ENCODE data around the gene TEX51. TPM values are rescaled to one million over a fixed set of nuclear protein-coding genes. Genes with fewer than 3 reads are reported as not detected.

TEX51 gene
- polyA plus RNA-seq, 5 donors: not detected

DNA sequence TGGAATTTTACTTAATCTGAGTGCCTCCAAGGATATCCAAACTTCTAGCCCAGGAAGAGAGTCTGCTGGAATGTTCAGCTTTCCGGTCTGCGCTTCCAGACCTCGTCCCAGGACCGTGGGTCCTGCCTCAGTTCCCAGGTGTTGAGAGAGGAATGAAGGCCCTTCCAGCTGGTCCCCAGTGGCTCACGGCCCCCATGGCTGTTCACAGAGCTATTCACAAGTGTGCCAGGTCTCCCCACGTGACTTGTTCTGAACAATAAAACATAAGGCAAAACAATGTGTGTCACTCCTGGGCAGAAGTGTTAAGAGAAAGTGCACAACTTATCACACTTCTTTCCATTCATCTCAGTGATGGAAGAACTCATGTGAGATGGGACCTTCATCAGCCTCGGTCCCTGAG lies 20.1 kb upstream of the TEX51 start:
- DNase-seq: no peak

DNA sequence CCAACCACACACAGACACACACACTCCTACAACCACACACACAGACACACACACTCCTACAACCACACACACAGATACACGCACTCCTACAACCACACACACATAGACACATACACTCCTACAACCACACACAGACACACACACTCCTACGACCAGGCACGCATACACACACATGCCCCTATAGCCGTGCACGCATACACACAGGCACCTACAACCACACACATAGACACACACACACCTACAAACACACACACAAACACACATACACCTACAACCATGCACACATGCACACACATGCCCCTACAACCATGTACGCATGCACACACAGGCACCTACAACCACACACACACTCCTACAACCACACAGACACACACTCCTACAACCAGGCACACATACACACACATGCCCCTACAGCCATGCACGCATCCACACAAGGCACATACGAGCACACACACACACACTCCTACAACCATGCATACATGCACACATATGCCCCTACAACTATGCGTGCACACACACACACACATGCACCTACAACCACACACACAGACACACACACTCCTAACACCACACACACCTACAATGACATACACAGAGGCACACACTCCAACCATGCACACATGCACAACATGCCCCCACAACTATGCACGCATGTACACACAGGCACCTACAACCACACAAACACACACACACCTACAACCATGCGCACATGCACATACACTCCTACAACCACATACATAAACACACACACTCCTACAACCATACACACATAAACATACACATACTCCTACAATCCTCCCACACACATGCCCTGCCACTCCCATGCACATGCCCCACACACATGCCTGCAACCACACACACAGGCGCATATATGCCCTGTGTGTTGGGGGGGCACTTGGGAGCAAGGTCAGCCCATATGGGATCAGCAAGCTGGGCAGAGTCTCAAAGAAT lies 19.1 kb upstream of the TEX51 start:
- DNase-seq: no peak

DNA sequence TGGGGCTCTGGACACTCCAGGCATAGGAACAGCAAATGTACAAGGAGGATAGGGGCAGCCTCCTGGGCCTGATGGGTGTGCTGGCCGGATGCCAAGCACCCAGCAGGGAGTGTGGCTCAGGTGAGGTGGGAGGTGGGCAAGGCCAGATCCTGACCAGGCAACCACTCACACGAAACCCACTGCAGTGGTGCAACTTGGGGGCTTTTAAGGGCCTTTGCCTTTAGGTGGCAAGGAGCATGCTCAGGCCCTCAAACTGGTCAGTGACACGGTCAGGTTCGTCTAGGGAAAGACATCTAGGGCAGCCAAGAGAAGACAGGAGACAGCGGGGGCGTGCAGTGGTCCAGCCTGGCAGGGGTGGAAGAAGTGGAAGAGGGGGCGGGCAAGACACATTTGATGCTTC lies 18.4 kb upstream of the TEX51 start:
- no peak for DNase-seq

DNA sequence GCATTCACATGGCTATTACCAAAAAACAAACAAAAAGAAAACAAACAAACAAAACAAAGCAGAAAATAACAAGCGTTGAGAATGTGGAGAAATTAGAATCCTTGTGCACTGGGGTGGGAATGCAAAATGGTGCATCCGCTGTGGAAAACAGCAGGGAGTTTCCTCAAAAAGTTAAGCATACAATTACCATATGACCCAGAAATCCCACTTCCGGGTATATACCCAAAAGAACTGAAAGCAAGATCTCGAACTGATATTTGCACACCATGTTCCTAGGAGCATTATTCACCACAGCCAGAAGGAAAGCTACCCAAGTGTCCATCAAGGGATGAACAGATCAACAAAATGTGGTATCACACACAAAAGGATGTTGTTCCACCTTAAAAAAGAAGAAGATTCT lies 17.9 kb upstream of the TEX51 start:
- DNase-seq: no peak

DNA sequence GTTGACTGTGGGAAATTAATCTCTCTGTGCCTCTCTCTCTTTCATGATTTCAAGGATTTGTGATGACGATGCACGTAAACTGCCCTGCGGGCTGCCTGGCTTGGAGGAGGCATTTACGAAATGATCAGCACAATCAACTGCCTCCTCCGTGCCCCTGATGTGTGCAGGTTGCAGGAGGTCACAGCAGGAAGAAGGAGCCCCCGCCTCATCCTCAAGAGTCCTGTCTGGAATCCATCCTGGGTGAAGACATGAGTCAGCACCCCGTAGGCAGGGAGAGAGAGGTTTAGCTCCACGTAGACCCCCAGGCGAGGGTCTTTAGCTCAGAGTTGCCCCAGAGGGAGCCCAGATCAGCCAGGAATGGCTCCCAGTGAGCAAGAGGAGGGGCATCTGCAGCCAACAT lies 17.1 kb upstream of the TEX51 start:
- no peak for DNase-seq

DNA sequence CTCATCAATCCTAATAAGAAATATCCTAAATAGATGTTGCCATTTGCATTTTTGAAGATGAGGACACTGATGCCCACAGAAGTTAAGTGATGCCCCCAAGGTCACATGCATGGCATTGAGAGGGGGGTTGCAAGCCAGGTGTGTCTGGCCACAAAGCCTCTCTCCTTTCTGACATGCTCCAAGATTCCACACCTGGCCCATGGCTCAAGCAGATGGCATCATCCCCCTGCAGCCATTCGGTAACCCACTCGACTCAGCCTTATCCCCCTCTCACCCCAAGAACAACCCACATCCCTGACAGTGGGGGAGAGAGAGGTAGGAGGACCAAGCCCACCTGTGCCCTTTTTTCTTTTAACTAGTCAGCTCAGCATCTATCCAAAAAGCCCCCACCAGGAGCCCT lies 16.5 kb upstream of the TEX51 start:
- no peak for DNase-seq

DNA sequence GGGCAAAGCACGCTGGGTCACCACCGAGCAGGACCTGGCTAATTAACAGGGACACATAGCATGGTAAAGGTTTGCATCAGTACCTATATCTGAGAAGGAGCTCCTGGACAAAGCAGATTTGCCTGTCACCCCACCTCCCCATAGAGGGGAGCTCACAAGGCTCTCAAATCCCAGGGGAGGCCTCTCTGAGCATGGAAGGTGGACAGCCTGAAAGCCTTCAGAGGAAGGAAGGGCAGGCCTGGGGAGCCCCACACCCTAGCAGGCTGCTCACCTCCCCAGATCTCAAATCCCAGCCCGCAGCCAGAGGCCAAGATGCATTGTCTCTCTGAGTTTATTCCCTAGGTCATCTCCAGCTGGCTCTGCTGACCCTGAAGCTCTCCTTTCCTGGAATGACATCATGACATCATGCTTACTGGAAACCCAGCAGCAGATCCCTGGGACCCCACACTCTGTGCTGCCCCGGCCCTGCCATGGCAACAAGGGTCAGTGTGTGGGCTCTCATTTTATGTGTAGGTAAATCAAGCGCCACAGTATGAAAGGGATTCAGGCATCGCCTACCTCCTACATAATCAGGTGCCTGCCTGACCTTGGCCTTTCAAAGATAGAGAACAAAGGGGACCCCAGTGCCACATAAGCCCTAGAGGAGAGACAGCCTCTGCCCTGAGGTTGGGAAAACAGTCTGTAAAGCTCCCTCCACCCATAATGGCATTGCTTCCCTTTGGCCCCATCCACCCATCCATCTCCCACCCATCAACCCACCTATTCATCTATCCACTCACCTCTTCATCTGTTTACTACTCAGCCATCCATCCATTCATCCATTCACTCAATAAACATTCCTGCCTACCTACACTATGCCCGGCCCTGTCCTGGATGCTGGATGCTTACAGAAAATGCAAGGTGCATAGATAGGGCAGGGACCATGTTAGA lies 15.7 kb upstream of the TEX51 start:
- DNase-seq: no peak

DNA sequence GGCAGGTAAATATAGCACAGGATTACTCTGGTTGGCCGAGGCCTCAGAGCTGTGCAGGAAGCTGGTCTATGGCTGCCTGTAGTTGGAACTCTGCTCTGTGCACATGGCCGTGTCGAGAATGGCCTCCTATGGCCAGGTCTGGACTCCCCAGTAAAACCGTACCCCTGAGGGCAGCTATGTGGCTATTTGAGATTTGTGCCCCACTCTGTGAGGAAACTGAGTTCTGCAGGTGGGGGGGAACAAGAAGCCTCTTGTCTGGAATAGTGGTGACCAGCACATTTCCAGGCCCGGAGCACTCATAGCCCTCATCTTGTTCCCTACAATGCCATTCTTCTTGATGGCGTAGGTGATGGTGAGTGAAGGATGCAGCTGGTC lies 15.0 kb upstream of the TEX51 start:
- no peak for DNase-seq

DNA sequence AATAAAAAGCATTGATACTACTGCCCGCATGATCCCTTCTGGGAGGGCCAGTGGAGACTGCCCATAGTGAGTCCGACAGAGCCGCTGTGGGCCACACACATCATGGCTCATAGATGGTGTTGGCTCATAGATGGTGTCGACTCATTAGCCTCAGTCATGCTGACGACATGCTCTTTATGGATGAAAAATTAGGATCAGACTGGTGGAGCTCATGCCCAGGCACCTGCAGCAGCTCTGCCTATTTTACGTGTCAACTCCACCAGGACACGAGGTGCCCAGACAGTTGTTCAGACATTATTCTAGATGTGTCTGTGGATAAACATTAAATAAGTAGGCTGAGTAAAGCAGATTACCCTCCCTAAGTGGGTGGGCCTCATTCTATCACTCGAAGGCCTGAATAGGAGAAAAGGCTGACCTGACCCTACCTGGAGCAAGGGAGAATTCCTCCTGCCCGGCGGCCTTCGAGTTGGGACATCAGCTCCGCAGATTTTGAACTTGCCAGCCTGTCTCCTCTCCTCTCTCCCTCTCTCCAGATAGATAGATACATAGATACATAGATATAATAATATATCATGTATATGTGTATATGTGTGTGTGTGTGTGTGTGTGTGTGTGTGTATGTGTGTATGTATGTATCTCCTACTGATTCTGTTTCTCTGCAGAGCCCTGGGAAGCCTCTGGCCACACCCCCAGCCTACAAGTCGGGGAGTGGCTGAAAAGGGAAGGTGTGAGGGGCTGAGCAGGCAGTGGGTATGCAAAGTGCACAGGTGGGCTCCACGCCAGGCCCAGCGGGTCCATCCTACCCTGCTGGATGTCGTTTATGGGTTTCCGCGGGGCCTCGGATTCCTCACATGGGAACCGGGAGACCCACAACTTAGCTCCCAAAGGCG lies 13.6 kb upstream of the TEX51 start:
- DNase-seq: no peak

DNA sequence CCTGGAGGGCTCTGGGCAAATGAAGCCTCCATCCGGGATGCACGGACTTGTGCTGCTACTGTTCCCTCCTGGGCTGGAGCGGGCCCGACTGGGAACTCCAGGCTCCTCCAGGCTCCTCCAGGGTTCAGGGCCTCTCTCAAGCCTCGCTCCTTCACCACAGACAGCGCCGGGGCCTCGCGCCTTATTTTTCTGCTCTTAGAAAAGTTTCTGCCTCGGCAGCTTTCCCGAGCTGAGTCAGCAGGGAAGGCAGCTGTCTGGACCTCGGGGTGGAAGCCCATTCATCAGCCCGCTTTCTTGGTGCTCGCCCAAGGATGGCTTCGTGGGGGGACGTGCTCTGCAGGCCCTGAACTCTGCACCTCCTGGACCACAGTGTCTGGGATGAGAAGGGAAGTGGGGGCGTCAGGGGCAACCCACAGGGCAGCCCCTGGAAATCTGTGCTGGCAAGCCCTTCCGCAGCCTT lies 12.9 kb upstream of the TEX51 start:
- DNase-seq: peak; percentile 66 to 73

DNA sequence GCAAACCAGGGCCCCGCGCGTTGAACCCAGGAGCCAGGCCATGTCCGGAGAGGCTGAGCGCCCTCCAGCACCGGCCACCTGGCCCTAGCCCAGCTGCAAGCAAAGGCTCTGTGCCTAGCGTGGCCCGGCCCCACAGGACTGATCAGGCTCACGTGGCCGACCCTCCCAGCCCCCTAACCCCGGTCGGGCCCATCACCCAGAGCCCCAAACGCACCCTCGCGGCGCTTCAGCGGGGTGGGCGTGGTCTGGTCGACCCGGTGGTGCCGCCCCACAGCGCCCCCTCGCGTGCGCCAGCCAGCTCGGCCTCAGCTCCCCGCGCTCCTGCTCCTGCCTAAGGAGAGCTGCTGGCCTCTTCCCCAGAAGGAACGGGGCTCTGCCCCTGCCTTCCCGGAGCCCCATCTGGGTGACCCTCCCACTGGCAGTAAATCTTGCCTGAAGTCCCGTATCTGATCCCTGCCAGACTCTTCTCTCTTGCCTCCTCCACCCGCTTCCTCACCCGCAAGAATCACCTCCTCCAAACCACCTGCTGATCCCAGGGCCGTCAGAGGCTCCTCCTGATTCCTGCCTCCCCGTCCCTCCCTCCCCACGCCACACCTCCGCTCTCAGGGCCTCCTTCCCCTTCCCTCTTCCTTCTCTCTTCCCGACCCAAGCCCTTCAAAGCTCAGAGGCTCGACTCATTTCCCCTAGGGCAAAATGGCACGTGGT lies 12.3 kb upstream of the TEX51 start:
- DNase-seq: peak; percentile 70 to 72

DNA sequence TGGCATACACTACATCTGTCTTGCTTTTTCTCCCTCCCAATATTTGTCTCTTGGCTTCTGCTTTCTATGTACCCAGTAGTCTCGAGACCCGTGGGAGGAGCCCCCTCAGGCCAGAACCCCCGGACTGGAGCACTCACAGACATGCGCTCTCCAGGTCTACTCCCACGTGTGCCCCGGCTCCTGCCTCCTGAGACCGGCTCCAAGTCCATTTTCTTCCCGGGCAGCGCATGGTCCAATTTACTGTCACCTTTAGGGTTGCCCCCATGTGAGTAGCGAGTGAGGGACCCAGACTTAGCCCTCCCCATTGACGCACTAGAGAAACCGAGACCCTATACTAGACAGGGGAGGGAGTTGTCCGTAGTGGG lies 11.8 kb upstream of the TEX51 start:
- DNase-seq: no peak

DNA sequence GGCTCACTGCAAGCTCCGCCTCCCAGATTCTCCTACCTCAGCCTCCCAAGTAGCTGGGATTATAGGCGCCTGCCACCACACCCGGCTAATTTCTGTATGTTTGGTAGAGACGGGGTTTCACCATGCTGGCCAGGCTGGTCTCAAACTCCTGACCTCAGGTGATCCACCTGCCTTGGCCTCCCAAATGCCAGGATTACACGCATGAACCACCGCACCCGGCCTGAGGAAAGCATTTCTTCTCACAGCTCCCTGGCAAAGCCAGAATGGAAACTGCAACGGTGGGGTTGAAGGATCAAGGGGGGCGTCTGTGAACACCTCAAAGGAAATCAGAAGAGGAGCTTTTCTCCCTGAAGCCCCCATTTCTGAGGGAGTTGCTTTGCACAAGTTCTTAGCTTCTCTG lies 11.2 kb upstream of the TEX51 start:
- no peak for DNase-seq

DNA sequence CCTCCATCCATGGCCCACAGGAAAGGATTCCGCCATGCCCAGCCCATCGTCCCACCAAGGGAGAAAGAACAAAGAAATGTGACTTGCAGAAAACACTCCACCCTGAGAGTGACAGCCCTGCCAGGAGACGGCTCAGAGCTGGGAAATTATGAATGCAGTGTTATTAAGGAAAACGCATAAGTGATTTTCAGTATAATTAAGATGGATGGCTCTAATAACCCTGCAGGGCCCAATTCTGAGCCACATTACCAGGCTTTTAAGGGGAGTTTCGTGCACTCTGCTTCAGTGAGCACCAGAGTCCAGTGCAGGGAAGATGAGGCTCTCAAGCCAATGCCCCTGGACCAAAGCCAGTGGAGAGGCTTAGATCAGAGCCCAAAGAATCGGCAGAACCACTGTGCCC lies 10.6 kb upstream of the TEX51 start:
- no peak for DNase-seq

DNA sequence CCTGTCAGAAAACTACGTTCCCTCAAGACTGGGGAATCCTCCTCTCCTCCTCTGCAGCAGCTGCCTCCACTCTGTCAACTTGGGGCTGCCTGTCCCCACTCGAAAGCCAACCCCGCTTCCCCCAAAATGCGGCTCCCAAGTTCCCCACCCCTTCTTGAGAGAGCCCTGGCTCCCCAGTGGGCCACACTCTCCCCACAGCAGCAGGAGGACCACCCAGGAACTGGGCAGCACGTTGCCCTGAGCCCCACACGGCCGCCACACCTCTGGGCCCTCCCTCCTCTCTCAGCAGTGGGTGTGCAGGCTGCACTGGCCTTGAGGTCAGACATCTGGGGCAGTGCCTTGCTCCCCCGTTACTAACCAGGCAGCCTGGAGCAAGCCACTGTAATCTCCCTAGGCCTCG lies 9.6 kb upstream of the TEX51 start:
- DNase-seq: no peak

DNA sequence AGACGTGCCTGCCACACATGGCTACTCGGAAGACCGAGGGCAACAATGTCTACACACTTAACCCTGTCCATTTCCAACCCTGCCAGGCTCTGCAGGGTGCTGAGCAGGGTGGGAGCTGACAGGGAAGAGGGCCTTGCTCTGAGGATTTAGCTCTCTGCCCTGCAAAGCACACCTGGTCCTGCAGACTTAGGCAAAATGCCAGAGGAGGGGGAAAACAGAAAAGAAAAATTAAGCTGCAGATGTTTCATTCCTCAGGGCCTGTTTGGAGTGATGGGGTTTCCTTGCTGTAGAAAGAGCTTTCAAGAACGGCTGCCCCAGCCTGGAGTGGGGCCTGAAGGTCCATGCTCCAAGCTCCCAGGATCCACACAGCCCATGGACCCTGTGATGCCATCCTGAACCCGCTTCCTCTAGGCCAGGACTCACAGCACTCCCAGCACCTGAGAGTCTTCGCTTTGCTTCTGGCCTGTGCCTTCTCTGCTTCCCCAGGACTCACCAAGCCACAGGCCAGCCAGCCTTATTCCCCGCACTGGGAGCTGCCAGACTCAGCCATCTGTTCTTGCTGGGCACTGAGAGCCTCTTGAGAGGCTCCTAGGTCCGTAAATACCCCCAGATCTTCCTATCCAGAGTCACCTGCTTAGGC lies 9.1 kb upstream of the TEX51 start:
- DNase-seq: no peak

DNA sequence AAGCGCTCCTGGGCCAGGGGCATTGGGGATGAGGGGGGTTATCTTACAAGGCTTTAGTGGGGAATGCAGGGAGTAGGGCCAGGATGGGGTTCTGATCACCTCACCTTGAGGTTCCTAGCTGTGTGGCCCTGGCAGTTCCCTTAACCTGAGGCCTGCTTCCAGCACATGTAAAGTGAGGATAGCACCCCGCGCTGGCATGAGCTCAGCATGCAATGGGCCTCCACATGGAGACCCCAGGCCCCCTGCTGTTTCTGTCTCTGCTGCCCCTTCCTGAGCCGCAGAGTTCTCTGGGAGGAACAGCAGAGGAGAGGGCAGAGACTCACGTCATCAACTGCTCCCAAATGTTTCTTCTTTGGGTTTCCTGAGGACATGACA lies 8.6 kb upstream of the TEX51 start:
- no peak for DNase-seq

DNA sequence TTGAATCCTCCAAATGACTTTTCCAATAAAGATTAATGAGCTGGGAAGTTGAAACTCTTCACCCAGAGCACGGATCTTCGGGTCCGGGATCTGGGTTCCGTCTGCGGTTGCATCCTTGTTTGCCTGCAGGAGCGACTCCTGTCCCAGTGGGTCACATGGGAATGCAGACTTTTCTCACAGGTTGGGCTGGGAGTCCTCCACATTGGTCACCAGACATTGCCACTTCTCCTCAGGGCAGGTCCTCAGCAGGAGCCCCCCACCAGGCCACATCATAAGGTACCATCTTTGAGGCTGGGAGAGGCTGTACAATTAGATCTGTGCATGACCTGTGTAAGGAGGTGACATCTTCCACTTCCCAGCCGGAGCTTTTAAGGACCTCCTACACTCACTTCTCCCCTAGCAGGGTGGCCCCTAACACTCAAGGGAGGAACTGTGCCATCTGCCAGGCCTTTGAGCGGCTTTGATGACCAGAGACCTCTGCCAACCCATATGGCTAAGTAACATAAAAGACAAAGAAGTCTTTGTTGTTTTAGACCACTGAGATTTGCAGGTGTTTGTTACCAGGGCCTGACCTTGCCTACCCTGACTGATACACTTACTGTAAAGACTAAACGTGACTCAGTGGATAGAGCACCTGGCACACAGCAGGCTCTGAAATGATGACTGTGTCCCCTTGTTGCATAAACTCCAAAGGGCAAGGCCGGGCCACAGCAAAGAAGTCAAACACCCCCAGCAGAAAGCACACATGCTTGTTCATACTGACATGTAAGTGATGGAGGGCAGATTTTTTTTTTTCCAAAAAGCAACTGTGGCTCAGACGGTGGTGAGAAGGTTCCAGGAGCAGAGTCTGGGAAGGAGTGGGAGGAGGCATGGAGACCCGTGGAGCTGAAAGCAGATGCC lies 7.9 kb upstream of the TEX51 start:
- no peak for DNase-seq

DNA sequence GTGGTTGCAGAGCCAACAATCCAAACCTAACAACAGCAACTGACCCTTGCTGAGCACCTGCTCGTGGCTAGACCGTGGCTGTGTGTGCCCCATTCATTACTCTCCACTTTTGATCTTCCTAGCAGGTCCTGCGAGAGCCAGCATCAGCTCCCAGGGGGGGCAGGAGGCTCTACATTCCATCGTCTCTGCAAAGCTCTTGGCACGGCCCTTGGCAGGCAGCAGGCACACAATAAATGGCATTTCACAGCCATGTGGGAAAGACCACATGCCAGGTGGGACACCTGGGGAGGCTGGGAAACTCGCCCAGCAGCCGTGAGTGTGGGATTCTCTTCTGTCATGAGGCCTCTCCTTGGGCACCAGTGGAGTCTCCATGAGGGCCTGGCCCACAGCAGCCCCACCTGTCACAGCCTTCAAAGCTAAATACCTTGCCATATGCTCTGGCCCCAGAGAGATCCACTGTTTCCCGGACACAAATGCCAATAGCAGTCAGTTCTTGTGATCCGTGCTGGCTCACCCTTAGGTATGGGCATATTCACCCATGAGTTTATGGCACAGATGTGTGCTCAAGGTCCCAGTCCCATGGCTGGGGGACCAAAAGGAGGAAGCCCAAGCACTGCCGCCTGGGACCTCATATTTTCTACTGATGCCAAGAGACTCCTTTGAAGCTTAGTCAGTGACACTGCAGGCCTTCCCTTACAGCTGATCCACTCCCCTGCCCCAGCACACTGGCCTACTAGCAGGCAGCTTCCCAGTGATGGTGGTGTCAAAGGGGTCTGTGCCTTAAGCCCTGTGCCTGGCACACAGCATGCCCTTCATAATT lies 6.8 kb upstream of the TEX51 start:
- DNase-seq: no peak
